Activated CD8-positive, alpha-beta memory T cell treated with anti-CD3 and anti-CD28 coated beads for 48 hours (primary cell): ENCODE results near the gene TMEM72.

Experiments used
- DNase-seq, 3 experiments: peaks; one replicate each; pipeline ENCODE4 v3.0.0-alpha.2; 2020; ENCODE audit warnings: low read depth in 2 of 3, low spot score in 2 of 3

Gene TMEM72

DNA sequence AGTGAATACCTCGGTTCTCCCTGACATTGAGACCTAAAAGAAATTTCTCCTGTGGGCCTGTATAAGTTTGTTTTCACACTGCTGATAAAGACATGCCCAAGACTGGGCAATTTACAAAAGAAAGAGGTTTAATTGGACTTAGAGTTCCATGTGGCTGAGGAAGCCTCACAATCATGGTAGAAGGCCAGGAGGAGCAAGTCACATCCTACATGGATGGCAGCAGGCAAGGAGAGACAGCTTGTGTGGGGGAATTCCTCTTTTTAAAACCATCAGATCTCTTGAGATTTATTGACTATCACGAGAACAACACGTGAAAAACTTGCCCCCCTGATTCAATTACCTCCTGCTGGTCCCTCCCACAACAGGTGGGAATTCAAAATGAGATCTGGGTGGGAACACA, 6.7 kb downstream of the TMEM72 start:
- DNase-seq = no peak

DNA sequence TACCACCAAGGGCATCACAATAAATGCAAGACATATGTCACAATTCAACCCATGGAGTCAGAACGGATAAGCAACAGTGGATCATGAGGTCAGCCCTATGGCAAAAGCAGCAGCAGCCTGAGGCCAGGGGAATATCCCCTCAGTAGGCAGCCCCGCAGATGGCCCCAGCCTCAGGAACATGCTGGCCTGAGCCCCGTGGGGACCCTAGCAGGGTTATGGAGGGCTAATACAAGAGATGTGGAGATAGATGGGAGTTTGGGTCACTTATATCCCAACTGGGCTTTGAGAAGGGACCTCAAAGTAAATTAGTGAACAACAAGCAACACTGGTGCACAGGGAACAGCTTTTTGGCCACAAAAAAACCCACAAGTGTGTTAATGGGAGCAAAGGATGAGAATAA, 9.1 kb downstream of the TMEM72 start:
- DNase-seq = no peak

DNA sequence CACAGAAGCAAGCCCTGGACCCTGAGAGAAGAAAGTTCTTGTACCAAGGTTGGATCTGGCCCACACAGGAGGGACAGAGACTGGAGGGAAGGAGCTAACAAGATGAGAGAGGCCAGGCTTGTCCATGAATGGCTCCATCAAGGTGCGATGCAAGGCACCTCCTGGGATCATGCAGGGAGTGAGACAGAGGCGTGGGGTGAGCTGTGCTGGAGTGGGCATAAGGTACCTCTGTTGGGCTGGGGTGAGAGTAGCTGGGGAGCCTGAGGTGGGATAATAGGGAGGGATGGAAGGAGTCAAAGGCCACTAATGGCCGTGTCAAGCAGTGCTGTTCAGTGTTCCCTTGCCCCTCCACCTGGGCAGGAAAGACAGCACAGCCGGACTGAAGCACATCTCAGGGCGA, 9.9 kb downstream of the TMEM72 start:
- no peak for DNase-seq

DNA sequence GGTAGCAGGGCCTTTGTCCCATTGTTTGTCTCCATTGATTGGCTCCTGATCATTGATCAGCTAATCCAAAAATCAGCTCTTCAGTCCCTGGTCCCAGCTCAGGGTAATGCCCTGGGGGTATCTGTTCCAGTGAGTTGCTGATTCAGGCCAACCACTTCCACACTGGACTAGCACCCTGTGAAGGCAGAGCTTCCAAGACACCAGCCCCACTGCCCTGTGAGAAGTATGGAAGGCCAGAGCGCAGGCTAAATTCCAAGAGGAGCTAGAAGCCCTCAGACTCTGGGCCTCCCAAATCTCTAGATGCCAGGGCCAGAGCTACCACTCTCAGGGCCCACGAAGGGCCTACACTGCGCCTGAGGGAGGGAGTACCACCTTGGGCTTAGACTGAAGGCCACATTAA, 10.4 kb downstream of the TMEM72 start:
- DNase-seq = no peak

DNA sequence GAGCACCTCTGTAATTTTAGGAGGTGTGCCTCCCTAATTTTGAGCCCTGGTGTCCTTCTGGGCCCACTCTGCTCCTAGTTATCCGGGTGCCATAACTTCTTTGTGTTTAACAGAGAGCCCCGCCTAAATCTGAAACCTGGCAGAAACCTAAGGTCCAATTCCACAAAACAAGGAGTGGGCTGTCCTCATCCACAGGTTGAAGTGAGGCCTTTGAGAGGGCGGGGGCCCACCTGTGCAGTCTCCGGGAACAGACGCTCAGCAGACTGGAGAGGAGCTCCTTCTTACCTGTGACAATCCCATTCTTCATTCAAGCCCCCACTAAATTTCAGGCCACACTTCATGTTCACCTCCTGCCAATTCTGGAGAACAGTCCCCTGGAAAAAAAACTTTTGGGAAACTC, 10.9 kb downstream of the TMEM72 start:
- DNase-seq = no peak

DNA sequence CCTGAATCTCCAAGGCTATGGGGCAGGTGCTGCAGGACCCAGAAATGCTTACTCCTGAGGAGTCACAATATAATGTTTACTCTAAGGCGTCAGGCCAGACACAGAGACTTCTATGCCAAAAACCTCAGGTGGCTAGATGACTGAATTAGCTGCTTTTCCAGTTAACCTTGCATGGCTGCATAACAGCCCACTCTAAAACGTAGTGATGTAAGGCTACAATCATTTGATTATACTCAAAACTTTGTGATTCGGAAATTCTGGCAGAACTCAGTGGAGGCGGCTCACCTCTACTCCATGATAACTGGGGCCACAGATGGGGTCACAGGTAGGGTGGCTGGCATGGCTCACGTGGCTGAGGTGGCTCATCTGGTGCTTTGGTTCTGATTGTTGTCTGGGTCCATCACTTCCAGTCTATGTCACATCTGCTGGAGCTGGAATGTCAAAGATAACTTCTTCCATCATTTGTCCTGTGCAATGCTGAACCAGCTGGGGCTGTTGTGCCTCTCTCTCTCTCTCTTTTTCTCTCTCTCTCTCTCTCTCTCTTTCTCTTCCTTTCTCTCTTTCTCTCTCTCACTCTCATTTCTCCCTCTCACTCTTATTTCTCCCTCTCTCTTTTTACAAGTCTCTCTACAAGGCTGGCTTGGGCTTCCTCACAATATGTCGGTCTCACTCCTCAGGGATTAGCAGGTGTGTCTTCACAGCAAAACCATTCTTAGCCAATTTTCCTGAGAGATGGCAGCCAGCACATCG, 11.8 kb downstream of the TMEM72 start:
- no peak for DNase-seq

DNA sequence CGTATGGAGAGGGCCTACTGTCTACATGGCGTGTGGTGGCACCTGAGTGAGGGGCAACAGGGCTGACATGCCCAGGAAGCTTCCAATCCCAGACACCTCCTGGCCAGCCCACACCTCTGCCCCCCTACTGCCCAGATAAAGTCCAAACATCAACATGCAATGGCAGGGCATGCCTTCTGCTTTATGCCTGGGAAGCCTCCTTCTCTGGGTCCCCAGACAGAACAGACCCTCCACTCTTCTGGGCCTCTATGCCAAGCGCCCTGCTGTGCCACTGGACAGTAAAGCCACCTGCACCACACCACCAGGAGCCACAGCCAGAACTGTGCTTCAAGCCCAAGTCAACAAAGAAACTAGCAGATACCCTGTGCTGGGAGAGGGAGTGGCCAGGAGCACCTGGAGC, 12.5 kb downstream of the TMEM72 start:
- DNase-seq = no peak

DNA sequence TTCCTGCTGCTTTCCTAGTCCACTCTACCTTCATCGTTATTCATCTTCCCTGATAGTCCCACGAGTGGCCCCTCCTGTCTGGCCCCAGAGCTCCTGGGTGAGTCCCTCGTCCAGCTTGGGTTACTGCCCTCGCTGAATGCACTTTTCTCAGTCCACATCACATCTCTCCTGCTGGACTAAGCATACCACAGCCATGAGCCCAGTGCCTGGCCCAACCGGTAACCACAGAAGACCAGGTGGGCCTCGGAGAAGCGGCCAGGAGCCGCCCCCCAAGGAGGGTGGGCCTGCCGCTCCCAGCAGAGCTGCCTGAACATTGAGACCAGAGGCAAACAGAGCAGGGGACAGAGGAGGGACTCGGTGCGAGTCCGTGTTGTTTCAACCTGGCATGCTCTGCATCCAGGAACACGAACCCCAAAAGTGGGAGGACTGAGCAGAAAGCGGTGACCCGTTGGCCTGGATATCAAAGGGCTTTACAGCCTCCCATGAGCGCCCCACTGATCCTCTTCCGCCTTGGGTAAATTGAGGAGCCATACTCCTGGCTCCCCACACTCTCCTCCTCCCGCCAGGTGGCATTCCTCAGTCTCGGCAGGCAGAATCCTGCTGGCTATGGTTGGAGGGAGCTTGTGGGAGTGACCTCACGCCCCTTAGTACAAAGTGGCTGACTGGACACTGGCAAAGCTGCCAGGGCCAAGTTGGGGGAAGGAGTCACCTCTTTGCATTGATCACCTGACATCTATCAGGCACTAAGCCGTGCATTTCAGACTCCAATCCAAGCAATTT, 13.3 kb downstream of the TMEM72 start:
- DNase-seq = no peak

DNA sequence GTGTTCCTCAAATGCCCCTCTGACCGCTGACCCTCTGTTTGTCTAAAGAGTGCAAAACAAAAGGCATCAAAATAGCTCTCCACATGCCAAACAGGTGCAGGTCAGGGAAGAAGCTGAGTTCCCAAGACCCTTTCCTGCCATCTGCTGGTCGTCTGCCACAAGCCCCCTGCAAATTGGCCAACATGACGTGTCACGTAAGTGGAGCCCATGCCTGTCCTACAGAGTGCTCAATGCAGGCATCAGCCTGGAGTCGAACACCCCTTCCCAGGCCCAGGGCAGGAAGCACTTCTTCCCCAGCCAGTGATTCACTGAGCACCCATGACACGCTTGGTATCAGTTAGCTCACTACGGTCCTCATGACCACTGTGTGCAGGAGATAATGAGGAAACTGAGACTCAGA, 14.1 kb downstream of the TMEM72 start:
- no peak for DNase-seq

DNA sequence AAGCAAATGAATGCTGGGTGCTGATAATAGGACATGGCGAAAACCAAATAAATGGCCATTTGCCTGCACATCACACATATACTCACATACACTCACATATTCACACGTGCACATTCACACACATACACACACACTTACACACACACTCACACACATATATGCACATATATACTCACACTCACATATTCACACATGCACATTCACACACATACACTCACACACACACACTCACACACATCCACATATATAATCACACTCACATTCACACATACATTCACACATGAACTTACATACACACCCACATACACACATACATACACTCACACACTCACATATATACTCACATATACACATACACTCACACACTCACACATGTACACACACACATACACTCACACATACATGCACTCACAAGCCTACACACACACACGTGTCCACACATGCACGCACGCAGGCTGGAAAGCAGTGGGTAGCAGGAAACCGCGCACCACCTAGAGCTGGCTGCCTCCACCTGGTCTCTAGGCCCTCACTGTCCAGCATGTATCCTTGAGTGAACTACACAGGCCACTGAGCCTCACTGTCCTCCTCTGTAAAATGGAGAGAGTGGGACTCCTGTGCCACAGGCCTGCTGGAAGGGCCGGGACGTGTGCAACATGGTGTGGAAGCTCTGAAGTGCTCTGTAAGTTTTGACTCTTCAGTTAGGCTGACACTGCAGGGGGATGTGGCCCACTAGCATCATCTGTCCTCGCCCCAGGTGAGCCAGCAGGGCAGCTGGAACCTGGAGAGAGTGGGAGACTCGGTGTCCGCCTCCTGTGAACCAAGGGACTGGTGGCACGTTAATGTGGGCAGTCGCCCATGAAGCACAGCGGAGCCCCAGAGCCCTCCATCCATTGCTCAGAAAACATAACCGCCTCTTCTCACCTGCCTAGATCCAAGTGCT, 14.9 kb downstream of the TMEM72 start:
- no peak for DNase-seq

DNA sequence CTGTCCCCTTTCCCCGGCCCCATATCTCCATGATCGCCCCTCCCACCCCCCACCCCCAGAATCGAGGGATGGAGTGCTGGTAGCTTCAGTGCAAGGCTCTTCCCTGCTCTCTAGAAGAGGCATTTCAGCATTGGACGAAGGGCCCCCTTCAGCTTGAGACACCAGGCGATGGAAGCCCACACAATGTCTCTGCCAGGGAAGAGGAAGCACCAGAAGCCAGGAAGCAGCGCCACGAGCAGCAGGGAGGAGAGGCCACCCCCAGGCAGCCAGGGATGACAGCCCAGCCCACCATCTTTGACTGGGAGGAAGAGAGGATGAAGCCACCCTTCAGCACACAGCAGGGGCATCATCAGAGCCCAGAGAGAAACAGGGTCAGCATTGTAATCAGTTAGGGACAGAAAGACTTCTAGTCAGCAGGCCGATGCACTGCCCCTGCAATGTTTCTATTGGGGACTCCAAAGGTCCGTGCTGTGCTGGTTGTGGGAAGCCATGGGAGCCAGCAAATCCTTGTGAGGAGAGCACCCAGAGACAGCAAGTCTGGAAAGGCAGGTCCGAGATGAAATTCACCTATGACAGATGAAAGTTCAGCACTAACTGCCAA, 15.7 kb downstream of the TMEM72 start:
- no peak for DNase-seq

DNA sequence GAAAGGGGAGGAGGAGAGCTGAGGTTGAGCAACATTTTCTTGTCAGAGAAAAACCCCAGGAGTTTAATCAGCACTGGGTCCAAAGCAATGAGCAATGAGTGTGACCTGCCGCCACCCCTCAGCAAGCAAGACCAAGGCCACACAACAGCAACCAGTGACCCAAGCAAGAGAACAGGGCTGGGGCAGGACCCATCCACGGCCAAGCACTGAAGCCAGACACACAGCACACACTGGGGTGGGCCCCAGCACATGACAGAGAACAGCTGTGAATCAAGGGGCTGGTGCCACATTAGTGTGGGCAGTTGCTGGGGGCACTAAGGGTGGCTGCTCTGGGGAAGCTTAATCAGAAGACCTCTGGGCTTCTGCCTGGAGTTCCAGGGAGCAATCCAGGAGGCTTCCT, 16.2 kb downstream of the TMEM72 start:
- no peak for DNase-seq

DNA sequence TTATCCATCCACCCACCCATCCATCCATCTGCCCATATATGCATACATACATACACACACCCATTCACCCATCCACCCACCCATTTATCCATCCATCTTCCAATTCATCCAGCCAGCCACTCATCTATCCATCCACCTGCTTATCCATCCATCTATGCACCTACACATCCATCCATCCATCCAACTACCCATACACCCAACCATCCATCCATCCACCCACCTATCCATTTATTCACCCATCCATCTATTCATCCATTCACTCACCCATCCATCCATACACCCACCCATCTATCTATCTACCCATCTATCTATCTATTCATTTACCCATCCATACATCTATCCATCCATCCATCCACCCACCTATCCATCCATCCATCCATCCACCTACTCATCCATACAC, 17.3 kb downstream of the TMEM72 start:
- no peak for DNase-seq

DNA sequence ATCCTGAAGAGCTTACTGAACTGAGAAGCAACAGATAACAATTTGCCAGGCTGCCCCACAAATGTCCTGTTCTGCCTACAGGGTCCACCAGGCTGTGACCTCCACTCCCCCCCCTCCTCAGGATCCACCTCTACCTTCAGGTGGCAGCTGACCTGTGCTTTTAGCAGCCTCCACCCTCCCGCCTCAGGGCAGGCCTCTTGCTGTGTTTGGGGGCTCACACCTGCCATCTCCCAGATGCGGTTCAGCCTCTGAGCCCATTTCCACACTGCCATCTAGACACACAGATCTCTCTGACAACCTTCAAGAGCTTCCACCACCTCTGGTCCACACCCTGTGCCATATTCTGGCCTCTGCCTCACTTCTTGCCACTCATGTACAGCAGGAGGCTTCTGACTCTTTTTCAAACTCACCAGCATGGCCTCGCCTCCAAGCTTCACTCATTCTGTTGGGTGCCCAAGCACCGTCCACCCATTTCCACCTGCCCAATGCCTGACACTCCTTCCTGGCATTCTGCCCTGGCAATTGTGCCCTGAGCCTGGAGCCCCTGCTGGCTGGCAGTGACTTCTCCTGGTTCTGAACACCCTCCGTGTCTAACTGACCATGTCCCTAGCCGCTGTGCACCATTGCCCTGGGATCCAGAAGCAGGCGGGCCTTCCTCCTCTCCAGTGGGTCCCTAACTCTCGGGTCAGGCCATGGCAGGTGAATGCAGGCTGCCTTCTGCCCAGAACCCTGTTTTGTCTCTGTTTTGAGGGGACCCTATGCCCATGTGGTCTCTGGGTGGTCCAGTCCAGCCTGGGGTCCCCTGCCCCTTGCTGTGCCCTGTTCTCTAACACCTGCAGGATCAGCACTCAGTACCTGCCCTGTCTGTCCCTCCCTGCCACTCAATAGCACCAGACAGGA, 18.5 kb downstream of the TMEM72 start:
- no peak for DNase-seq

DNA sequence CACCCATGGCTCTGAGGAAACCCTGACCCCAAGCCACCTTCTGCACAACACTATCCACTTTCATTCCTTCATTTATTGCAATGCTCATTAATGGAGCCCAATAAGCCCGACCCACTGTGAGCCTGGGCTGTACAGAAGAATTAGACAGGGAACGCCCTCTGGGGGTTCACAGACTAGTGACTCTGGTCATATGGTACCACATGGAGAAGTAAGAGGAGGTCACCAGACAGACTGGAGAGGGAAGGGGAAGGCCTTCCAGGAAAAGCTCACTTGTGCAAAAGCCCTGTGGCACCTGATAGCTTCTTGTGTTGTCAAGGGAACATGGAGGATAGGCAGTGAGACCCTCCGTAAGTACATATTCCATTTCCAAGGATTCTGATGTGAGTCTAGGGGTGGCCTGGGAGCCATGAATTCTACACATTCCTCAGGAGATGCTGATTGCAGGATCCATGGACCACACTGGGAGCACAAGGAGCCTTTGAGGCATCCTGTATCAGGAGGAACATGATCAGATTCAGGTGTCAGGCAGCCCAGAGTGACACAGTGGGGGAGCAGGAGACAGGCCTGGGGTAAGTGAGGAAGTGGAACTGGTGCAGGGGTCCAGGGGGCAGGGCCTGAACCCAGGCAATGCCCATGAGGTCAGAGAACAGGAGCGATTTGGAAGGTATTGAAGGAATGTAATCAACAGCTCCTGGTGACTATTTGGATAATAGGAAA, 19.9 kb downstream of the TMEM72 start:
- DNase-seq = no peak

DNA sequence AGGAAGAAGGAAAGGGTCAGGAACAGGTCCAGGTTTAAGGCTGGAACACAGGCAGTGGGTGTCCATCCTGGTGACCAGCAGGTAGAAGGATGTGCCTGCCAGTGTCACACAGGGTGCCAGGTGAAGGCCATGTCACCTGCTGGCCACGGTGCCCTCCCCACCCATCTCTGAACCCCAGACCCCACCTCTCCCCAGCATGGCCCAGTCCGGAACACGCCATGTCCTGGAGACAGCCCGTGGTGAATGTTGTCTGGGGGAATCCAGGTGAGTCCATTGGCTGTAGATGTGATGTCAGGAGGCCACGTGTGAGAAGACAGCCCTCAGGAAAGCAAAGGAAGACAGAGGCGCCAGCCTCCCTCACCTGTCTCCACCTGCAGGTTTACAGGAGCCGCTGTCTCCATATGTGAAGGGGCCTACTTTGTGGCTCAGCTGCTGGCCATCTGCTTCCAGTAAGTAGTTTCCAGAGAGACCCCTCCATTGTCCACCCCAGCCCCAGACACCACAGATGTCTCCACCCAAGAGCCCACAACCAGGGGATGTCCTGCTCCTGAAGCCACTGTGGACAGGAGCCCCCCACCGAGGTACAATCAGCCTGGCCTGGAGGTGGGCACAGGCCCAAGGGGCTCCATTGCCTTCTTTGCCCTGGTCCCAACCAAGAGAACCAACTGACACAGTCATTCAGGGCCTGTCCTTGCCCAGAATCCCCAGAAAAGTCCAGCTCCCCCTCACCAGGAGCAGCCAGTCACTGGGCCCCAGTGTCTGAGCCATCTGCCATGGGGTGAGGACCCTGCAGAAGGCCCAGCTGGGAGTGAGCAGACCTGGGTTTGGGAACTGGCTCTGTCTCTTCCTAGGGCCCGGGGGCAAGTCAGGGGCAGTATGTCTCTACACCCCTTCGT, 20.7 kb downstream of the TMEM72 start:
- DNase-seq = no peak

DNA sequence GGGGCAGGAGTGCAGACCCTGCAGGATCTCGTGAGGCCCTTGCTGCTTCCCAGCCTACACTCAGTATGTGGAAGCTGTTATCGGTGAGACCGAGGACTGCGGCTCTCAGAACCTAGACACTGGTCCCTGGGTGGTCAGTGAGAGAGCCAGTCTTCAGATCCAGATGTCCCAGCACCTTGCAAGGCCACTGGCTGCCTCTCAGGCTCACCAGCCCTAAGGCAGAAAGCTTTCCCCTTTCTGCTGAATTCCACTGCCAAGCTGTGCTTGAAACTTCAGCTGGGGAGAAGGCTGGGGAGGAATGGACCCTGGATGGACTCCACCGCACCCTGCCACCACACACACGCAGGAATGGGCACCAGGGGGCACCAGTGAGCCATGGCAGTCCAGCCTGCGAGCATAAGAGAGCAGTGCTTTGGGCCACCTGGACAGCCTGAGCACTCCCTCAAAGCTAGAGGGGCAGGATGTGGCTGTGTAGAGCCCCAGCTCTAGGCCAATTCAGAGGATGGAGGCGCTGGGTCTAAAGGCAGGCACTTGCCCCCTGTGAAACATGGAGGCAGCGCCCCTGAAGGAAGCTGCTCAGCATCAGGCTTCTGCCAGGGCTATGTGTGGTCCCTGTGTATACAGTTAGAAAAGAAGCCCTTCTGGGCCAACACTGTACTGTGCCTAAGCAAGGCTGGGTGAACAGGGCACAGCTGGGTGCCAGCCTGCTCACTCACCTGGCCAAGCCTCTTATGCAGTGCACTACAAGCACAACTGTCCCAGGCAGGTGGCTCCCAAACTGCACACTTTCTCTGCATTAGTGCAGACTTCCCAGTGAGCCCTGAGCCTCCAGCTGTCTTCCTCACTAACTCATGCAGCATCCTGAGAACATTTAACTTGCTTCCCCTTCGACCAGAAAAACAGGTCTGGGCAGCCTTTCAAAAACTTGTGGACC, 21.6 kb downstream of the TMEM72 start:
- peak; percentile 50 to 91 (median 76) for DNase-seq
